ENCODE results near the gene ZBTB25.

Gene ZBTB25

DNA sequence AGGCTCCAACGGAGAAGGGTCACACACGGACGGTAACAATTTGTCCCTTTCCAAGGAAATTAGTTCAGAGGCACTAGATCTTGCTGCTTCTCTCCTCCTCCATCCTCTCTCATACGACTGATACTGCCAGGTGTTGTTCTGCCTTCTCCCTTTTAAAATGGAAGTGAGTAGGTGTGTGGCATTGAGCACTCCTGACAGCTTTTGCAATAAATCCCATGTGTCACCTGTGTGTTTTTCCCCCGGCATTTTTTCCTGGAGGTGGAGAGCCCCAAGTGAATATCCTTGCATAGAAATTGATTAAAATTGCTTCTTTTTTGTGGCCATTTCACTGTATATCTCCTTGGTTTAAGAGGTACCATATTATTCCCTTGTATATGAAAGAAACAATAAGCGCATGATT, 64.5 kb downstream of the ZBTB25 start:
- DNase-seq (ENCODE audit: low spot score): no peak

GRCh38 chr14:64438181-64438841, 65.3 kb downstream of the ZBTB25 start:
- DNase-seq (ENCODE audit: low spot score): no peak

GRCh38 chr14:64434528-64434927, 69.1 kb downstream of the ZBTB25 start:
- no peak for DNase-seq (ENCODE audit: low spot score)

GRCh38 chr14:64423987-64424386, 79.7 kb downstream of the ZBTB25 start:
- DNase-seq (ENCODE audit: low spot score): no peak

DNA sequence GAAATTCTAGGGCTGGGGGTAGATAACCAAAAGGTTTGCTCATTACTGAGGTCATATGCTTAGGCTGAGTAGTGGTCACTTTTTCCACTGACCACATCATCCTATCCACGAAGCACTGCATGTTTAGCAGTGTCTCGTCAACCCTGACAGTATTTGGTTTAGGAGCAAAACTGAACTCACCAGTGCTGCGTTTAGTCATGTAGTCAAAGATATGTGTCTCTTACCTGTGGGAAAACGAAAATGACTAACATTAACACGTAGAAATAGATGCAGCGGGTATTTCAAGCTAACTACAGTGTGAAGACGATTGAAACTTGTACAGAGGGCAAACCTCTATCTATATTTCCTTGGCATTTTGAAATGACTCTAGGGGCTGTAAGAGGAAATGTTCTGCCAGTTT, 80.9 kb downstream of the ZBTB25 start:
- no peak for DNase-seq (ENCODE audit: low spot score)

GRCh38 chr14:64422005-64422404, 81.6 kb downstream of the ZBTB25 start:
- DNase-seq (ENCODE audit: low spot score): no peak

GRCh38 chr14:64421166-64421565, 82.5 kb downstream of the ZBTB25 start:
- no peak for DNase-seq (ENCODE audit: low spot score)

DNA sequence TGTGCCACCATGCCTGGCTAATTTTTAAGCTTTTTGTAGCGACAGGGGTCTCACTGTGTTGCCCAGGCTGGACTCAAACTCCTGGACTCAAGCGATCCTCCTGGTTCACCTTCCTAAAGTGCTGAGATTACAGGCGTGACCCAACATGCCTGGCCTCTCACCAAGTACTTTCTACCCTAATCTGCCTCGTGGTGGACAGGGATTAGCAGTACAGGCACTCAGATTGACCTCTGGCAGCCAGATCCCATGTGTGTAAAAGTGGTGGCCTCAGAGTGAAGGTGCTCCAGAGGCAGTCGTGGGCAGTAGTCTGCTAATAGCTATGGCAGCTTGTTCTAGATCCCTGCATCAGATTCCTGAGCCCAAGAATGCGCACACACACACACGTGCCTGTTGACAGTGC, 84.6 kb downstream of the ZBTB25 start:
- no peak for DNase-seq (ENCODE audit: low spot score)

GRCh38 chr14:64417771-64418125, 85.9 kb downstream of the ZBTB25 start:
- no peak for DNase-seq (ENCODE audit: low spot score)

DNA sequence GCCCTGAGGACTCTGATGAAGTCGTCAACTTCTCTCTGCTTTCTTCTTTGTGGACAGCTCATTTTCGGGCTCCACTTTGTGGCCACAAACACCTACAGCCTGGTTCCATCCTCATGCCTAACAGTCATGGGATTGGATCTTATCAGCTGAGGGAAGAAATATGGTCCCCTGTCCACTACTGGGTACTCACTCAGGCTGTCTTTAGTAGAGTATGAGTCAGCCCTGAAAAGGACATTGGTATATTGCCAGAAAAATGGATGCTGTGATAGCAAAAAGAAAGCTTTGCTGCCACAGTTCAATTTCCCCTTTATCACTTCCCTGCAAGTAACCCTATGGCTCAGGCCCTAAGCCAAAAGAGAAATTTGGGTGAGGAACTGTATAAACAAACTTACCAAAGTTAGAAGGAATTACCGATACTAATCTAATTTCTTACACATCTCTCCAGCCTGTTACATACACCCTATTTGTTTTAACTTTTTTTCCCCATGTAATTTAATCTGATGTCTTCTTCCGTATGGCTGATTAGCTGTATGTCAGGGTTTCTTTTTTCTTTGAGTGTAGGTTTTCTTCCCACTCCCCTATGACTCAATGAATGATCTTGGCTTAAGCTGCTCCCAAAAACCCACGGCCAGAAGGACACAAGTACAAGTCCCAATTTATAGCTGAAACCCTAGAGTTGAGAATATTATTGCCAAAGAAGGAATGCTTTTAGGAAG, 86.4 kb downstream of the ZBTB25 start:
- no peak for DNase-seq (ENCODE audit: low spot score)

GRCh38 chr14:64416348-64416932, 87.2 kb downstream of the ZBTB25 start:
- DNase-seq (ENCODE audit: low spot score): no peak

DNA sequence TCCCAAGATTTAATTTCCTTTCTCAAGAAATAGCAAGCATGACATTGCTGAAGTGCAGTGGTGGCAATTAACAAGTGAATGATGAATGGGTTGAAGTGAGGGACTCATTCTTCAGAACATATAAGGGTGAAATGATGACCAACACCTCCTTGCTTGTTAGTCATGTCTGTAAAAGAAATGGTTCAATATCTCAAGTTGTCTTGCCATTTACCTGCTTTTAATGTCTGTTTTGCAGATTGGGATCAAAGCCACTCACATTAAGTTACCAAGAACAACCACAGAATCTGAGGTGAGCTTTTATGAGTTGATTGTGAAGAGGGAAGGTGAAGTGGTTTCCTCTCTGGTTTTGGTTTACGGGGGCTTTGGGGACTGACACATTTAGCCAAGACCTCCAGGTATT, 91.4 kb downstream of the ZBTB25 start:
- DNase-seq (ENCODE audit: low spot score): no peak

DNA sequence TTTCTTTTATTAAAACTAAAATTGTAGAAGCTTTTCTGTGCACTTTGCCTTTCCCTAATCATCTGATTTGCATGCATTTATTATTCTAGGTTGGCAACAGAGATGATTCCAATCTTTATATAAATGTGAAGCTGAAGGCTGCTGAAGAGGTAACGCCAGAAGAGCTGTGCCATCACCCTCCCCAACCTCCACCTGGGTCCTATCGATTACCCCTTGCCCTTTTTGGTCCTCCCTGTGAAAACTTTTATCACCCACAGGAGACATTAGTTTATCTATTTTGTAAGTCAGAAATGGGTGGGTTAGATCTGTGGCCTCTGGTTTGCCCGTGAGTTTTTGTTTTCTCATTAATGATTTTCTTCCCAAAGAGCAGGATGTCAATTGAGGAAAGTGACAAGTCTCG, 92.6 kb downstream of the ZBTB25 start:
- no peak for DNase-seq (ENCODE audit: low spot score)

- no peak for DNase-seq (ENCODE audit: low spot score)
Measured at GRCh38 chr14:64410084-64410774, 93.4 kb downstream of the ZBTB25 start.

- DNase-seq (ENCODE audit: low spot score): no peak
Measured at GRCh38 chr14:64409126-64409920, 94.3 kb downstream of the ZBTB25 start.

GRCh38 chr14:64407329-64407728, 96.3 kb downstream of the ZBTB25 start:
- DNase-seq (ENCODE audit: low spot score): no peak

GRCh38 chr14:64405295-64405694, 98.3 kb downstream of the ZBTB25 start:
- no peak for DNase-seq (ENCODE audit: low spot score)

- DNase-seq (ENCODE audit: low spot score): no peak
Measured at GRCh38 chr14:64401949-64402348, 101.7 kb downstream of the ZBTB25 start.

DNA sequence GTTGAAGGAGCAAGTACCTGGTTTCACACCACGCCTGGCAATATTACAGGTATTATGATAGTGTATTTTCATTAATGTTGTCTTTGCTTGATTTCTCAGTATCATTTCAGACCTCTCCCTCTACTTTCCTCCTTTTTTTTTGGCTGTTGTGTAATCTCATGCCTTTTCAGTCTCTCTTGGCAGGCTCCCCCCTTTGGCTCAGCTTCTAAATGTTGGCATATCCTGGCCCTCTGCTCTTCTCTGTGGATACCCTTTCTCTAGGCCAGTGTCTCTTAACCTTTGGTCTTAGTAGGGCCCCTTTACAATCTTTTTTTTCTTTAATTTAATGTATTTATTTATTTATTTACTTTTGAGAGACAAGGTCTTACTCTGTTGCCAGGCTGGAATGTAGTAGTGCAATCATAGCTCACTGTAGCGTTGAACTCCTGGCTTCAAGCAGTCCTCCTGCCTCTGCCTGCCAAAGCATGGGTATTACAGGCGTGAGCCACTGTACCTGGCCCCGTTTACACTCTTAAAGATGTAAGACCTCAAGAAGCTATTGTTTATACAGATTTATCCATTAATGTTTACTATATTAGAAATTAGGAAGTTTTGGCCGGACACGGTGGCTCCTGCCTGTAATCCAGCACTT, 102.7 kb downstream of the ZBTB25 start:
- no peak for DNase-seq (ENCODE audit: low spot score)

Measured in RKO (cell line).